Spleen (tissue), 11 donors: Measurements from ENCODE around the gene FGF22. TPM values are rescaled to one million over a fixed set of nuclear protein-coding genes. Genes with fewer than 3 reads are reported as not detected.
A peak's percentile ranks its signal among the peaks of the same experiment; 100 is the strongest.

Experiments
- DNase-seq: peaks from one replicate; pipeline ENCODE4 v3.0.0-alpha.2; 2020
- H3K27ac ChIP-seq, 8 donors: fragments of 200-600 bp; sonication (generic) in 7 of 8; 1 replicate in 4 of 8; 2 replicates in 4 of 8; pipeline versions ENCODE4 v1.5.0 to v1.8.0; 2016 to 2021; ENCODE audit warnings: inconsistent platforms in 4 of 8, mild to moderate bottlenecking in 4 of 8, moderate library complexity in 1 of 8
- H3K27me3 ChIP-seq, 7 donors: fragments of 200-600 bp; sonication (generic) in 6 of 7; replicated peaks in 1 of 7; 1 replicate in 4 of 7; 2 replicates in 3 of 7; pipeline versions ENCODE4 v1.5.0 to v1.8.0; 2016 to 2021; ENCODE audit warnings: inconsistent platforms in 3 of 7, mild to moderate bottlenecking in 1 of 7
- H3K36me3 ChIP-seq, 6 donors: fragments of 200-600 bp; sonication (generic) in 5 of 6; 1 replicate in 4 of 6; 2 replicates in 2 of 6; pipeline versions ENCODE4 v1.5.0 to v1.8.0; 2016 to 2021; ENCODE audit warnings: inconsistent platforms in 2 of 6
- H3K4me1 ChIP-seq, 6 donors: fragments of 200-600 bp; sonication (generic) in 5 of 6; 1 replicate in 3 of 6; 2 replicates in 3 of 6; pipeline versions ENCODE4 v1.5.0 to v1.8.0; 2016 to 2021; ENCODE audit warnings: inconsistent platforms in 3 of 6
- H3K4me3 ChIP-seq, 8 donors: fragments of 200-600 bp; sonication (generic) in 7 of 8; 1 replicate in 4 of 8; 2 replicates in 4 of 8; pipeline versions ENCODE4 v1.5.0 to v1.8.0; 2016 to 2021; ENCODE audit warnings: inconsistent platforms in 4 of 8, mild to moderate bottlenecking in 4 of 8, moderate library complexity in 2 of 8
- H3K9me3 ChIP-seq, 8 donors: fragments of 200-600 bp; sonication (generic) in 7 of 8; 1 replicate in 4 of 8; 2 replicates in 4 of 8; pipeline versions ENCODE4 v1.5.0 to v1.8.0; 2016 to 2021; ENCODE audit warnings: inconsistent platforms in 4 of 8
- CTCF ChIP-seq, 11 experiments: fragments of 200-600 bp in 7 of 11; fragments of 450-650 bp in 4 of 11; sonication (generic) in 4 of 11; IDR thresholded peaks in 8 of 11; conservative IDR thresholded peaks in 3 of 11; 1 replicate in 7 of 11; 2 replicates in 4 of 11; pipeline versions ENCODE4 v1.4.0 to v1.8.0; 2016 to 2021; ENCODE audit warnings: antibody characterized with exemption in 11 of 11, inconsistent platforms in 4 of 11, mild to moderate bottlenecking in 1 of 11
- POLR2A ChIP-seq, 3 donors: fragments of 450-650 bp; IDR thresholded peaks; one replicate each; pipeline ENCODE4 v1.5.1; 2017; ENCODE audit warnings: antibody characterized with exemption in 3 of 3, mild to moderate bottlenecking in 1 of 3
- POLR2AphosphoS5 ChIP-seq, 3 donors: sonication (generic); formaldehyde crosslinking; IDR thresholded peaks; one replicate each; pipeline ENCODE4 v1.5.1; 2017; ENCODE audit warnings: antibody characterized with exemption in 3 of 3
- WGBS, 5 donors: extraction: QIAGEN DNeasy Blood & Tissue Kit in 3 of 5; methylation state at CpG; one replicate each; pipeline versions ENCODE4 v1.1.5 to v1.1.7; 2013 to 2018; 5-methylcytosine and 5-hydroxymethylcytosine counted together
- intact Hi-C: fragments of 100-400 bp; cut with DNase I; formaldehyde crosslinking; loops from one replicate; pipeline ENCODE4 v1.15.0; 2023; ENCODE audit warnings: low total_unique reads
- polyA plus RNA-seq, 3 donors: library from polyadenylated mRNA; stranded (reverse); fragments of 200-250 nt; gene quantifications; one replicate each; pipeline ENCODE4 v1.2.1, GENCODE V29; 2013
- total RNA-seq, 7 donors: library from RNA; depleted of rRNA in 3 of 7; stranded (reverse); fragments of >200 nt in 3 of 7; fragmentation: NEBNext Ultra II Directional in 4 of 7; extraction: Animal tissue kit (Norgen Biotek cat#: 25700) in 4 of 7; gene quantifications; one replicate each; pipeline versions ENCODE4 v1.1.0 to v1.2.1, GENCODE V29; 2016 to 2021
- donor health status: healthy with polysubstance abuse.
- donor health status: DM: no; HTN: no; CAD: no; lungs with moderate emphysema.
- donor health status: DM: no; HTN: no; CAD: no.
- donor health status: Bipolar disorder and iron deficiency.
- donor health status: healthy.
- donor health status: DM: no; HTN: no; CAD: no.
- donor health status: DM: yes; HTN: yes; CAD: no.

FGF22 gene
- total and polyA plus RNA-seq, 10 donors = 0.10 to 0.61 (median 0.23) TPM; not detected in 6

- Histone ChIP-seq H3K27ac (no peak overlapping the region), H3K4me3 (no peak overlapping the region), H3K9me3 (no peaks in the 10 kb centered on the region), H3K36me3 (no peaks in the 10 kb centered on the region), H3K27me3 (peaks cover 0 to 6% (median 0%) of the 10 kb centered on the region in 7 donors), H3K4me1 (peaks cover 22 to 37% (median 34%) of the 10 kb centered on the region in 6 donors)
- DNase-seq = no peak
- WGBS, 5 donors = 81 to 96% (median 84%) methylated on average over 7 to 30 of the region's 30 CpGs
- TF ChIP-seq POLR2AphosphoS5 (IDR thresholded peaks at IDR 0.05) = no peak
- no peak for TF ChIP-seq POLR2A (IDR thresholded peaks at IDR 0.05)
- TF ChIP-seq CTCF (IDR thresholded peaks at IDR 0.05 in 8 of 11, conservative IDR thresholded peaks at IDR 0.05 in 3 of 11) = no peak
- intact Hi-C loops = no loop called here
Observed at GRCh38 chr19:607301-608154, 32.2 kb upstream of the FGF22 start.

GRCh38 chr19:608155-609003 lies 31.3 kb upstream of the FGF22 start:
- H3K4me1 ChIP-seq = peaks cover 22 to 37% (median 34%) of the 10 kb centered on the region in 6 donors
- peaks cover 0 to 13% (median 0%) of the 10 kb centered on the region in 7 donors for H3K27me3 ChIP-seq
- WGBS, 5 donors = 76 to 86% (median 82%) methylated on average over 25 to 30 of the region's 30 CpGs
- intact Hi-C loops = no loop called here
- H3K27ac ChIP-seq = peak overlapping the region in 3 of 8 donors; percentile 85 to 89 (median 87)
- no peak for TF ChIP-seq CTCF (IDR thresholded peaks at IDR 0.05 in 8 of 11, conservative IDR thresholded peaks at IDR 0.05 in 3 of 11)
- TF ChIP-seq POLR2AphosphoS5 (IDR thresholded peaks at IDR 0.05) = no peak
- no peak for TF ChIP-seq POLR2A (IDR thresholded peaks at IDR 0.05)
- H3K4me3 ChIP-seq = peak overlapping the region in 1 of 8 donors; percentile 71
- no peaks in the 10 kb centered on the region for H3K36me3 ChIP-seq
- H3K9me3 ChIP-seq = no peaks in the 10 kb centered on the region
- no peak for DNase-seq

DNA sequence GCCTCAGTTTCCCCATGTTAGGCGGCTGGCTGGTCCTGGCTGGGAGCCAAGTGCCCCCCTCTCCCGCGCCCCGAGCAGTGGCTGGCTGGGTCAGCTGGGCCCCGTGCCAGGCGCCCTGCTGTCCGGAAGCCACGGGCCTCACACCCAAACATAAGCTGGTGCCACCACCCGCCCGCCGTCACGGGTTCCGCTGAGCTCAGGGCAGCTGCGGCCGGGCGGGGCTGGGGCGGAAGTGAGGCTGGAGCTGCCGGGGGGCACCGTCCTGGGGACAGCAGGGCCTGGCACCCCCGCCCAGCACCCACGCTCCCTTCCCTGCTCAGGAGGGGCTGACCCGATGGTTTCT lies 30.7 kb upstream of the FGF22 start:
- peak; percentile 88 for DNase-seq
- Histone ChIP-seq H3K27ac (peak overlapping the region in 7 of 8 donors; percentile 61 to 89 (median 86)), H3K4me3 (peak overlapping the region in 1 of 8 donors; percentile 71), H3K27me3 (peaks cover 0 to 13% (median 0%) of the 10 kb centered on the region in 7 donors), H3K9me3 (no peaks in the 10 kb centered on the region), H3K4me1 (peaks cover 22 to 37% (median 34%) of the 10 kb centered on the region in 6 donors), H3K36me3 (no peaks in the 10 kb centered on the region)
- 38 to 69% (median 47%) methylated on average over 6 to 22 of the region's 22 CpGs; no CpG with 5 or more reads in 1 of the 5 donors for WGBS, 5 donors
- peak; percentile 57 to 86 (median 68) for TF ChIP-seq POLR2AphosphoS5 (IDR thresholded peaks at IDR 0.05)
- no peak for TF ChIP-seq CTCF (IDR thresholded peaks at IDR 0.05 in 8 of 11, conservative IDR thresholded peaks at IDR 0.05 in 3 of 11)
- intact Hi-C loops = no loop called here
